HCT116 (cell line): Measurements from ENCODE around the gene DEPDC5. TPM values are rescaled to one million over a fixed set of nuclear protein-coding genes. Genes with fewer than 3 reads are reported as not detected.
A peak's percentile ranks its signal among the peaks of the same experiment; 100 is the strongest.

ENCODE experiments used
- ATAC-seq: fragments of 200-7000 bp; cut with Tn5 transposase; 2 replicates; pipeline ENCODE4 v1.9.1; 2020; ENCODE audit warnings: mild to moderate bottlenecking, moderate library complexity
- BruUV-seq: library from RNA; stranded (reverse); fragments of 400-500 nt; replicated peaks from 2 replicates; lab custom pipeline; 2021; lab: Mats Ljungman, UMichigan
- CTCF ChIA-PET: fragments of 300-600 bp; sonication (Branson Sonifier 250); formaldehyde crosslinking; loops from one replicate; lab custom pipeline; 2021; ENCODE audit warnings: antibody characterized with exemption; lab: Charles Lee
- POLR2A ChIA-PET: fragments of 300-600, 350-600 bp; sonication (Branson Sonifier 250); formaldehyde crosslinking; loops from one replicate; lab custom pipeline; 2021; ENCODE audit warnings: antibody characterized with exemption; lab: Charles Lee
- RAD21 ChIA-PET, 2 experiments: fragments of 300-600 bp; sonication (Branson Sonifier 250); formaldehyde crosslinking; loops; one replicate each; lab custom pipeline; 2023; ENCODE audit warnings: low total read pairs in 2 of 2; ENCODE audit not compliant: uncharacterized antibody in 2 of 2, unreplicated experiment in 2 of 2, low non-redundant PET in 1 of 2; lab: Charles Lee
- DNase-seq: peaks from one replicate; pipeline ENCODE4 v3.0.0-alpha.2; 2010; ENCODE audit warnings: low read depth, low spot score
- H2AFZ ChIP-seq: fragments of 200-600 bp; shearing (Covaris generic), sonication (generic); 2 replicates; pipeline ENCODE4 v1.6.1; 2017; ENCODE audit warnings: low read depth, mixed run types, mixed read lengths, antibody characterized with exemption, low read length; ENCODE audit not compliant: poor library complexity, severe bottlenecking
- H3K27ac ChIP-seq: 2 replicates; pipeline ENCODE4 v1.5.1; 2012; ENCODE audit warnings: low read depth, low read length
- H3K27me3 ChIP-seq: fragments of 200-600 bp; sonication (generic); 2 replicates; pipeline ENCODE4 v1.6.1; 2016; ENCODE audit warnings: mixed run types, low read length, mixed read lengths; ENCODE audit not compliant: insufficient read depth
- H3K36me3 ChIP-seq, 2 experiments: fragments of 200-500 bp in 1 of 2; fragments of 200-600 bp in 1 of 2; sonication (Bioruptor generic) in 1 of 2; sonication (generic) in 1 of 2; 2 replicates each; pipeline versions ENCODE4 v1.5.1 to v1.6.1; 2014 to 2016; ENCODE audit warnings: low read length in 2 of 2, inconsistent platforms in 1 of 2, mixed read lengths in 1 of 2, mixed run types in 1 of 2; ENCODE audit not compliant: insufficient read depth in 2 of 2, control insufficient read depth in 1 of 2
- H3K4me1 ChIP-seq, 2 experiments: fragments of 200-600 bp in 1 of 2; sonication (generic) in 1 of 2; 2 replicates each; pipeline versions ENCODE4 v1.5.1 to v1.6.1; 2012 to 2017; ENCODE audit warnings: low read length in 2 of 2, inconsistent platforms in 1 of 2, mild to moderate bottlenecking in 1 of 2, mixed read lengths in 1 of 2, mixed run types in 1 of 2, moderate library complexity in 1 of 2; ENCODE audit not compliant: insufficient read depth in 2 of 2, control insufficient read depth in 1 of 2
- H3K4me2 ChIP-seq: fragments of 200-600 bp; sonication (generic); 2 replicates; pipeline ENCODE4 v1.6.1; 2017; ENCODE audit warnings: mixed run types, low read length, mixed read lengths
- H3K4me3 ChIP-seq, 2 experiments: fragments of 200-600 bp in 1 of 2; sonication (generic) in 1 of 2; replicated peaks in 1 of 2; 2 replicates each; pipeline ENCODE4 v1.5.1; 2011 to 2016; ENCODE audit warnings: low read length in 2 of 2, control low read depth in 1 of 2, low read depth in 1 of 2, mild to moderate bottlenecking in 1 of 2, mixed read lengths in 1 of 2, mixed run types in 1 of 2
- H3K79me2 ChIP-seq: fragments of 200-600 bp; sonication (generic); 2 replicates; pipeline ENCODE4 v1.6.1; 2017; ENCODE audit warnings: mild to moderate bottlenecking, mixed run types, low read length, moderate library complexity, mixed read lengths; ENCODE audit not compliant: insufficient read depth
- H3K9ac ChIP-seq: fragments of 200-600 bp; sonication (generic); 2 replicates; pipeline ENCODE4 v1.6.1; 2016; ENCODE audit warnings: low read length, mixed read lengths
- H3K9me2 ChIP-seq: fragments of 200-600 bp; sonication (generic), shearing (Covaris generic); 2 replicates; pipeline ENCODE4 v1.6.1; 2017; ENCODE audit warnings: mixed run types, mild to moderate bottlenecking, moderate library complexity; ENCODE audit not compliant: insufficient read depth
- H3K9me3 ChIP-seq, 2 experiments: fragments of 200-500 bp in 1 of 2; fragments of 200-600 bp in 1 of 2; sonication (Bioruptor generic) in 1 of 2; sonication (generic) in 1 of 2; 2 replicates each; pipeline ENCODE4 v1.6.1; 2014 to 2017; ENCODE audit warnings: low read length in 2 of 2, mixed read lengths in 2 of 2, inconsistent platforms in 1 of 2, low read depth in 1 of 2, mild to moderate bottlenecking in 1 of 2, mixed run types in 1 of 2, moderate library complexity in 1 of 2; ENCODE audit not compliant: control insufficient read depth in 1 of 2, insufficient read depth in 1 of 2
- H4K20me1 ChIP-seq: fragments of 200-600 bp; sonication (generic), shearing (Covaris generic); 2 replicates; pipeline ENCODE4 v1.6.1; 2017; ENCODE audit warnings: mixed run types, mild to moderate bottlenecking, moderate library complexity; ENCODE audit not compliant: insufficient read depth
- CBX3 ChIP-seq: IDR thresholded peaks from 2 replicates; pipeline ENCODE4 v1.6.1; 2012; ENCODE audit warnings: low read depth
- FOSL1 ChIP-seq: IDR thresholded peaks from 2 replicates; pipeline ENCODE4 v1.6.1; 2012; ENCODE audit warnings: low read depth
- JUND ChIP-seq: IDR thresholded peaks from 2 replicates; pipeline ENCODE4 v1.6.1; 2012
- RAD21 ChIP-seq: IDR thresholded peaks from 2 replicates; pipeline ENCODE4 v1.6.1; 2012; ENCODE audit warnings: low read depth, mild to moderate bottlenecking
- SP1 ChIP-seq: IDR thresholded peaks from 2 replicates; pipeline ENCODE4 v1.6.1; 2012; ENCODE audit warnings: low read depth
- intact Hi-C: fragments of 100-400 bp; cut with micrococcal nuclease; formaldehyde crosslinking; loops from 2 replicates; pipeline ENCODE4 v1.10.0; 2022
- total RNA-seq: library from RNA; stranded (reverse); gene quantifications from one replicate; pipeline ENCODE4 v1.2.1, GENCODE V29; 2021; ENCODE audit not compliant: unreplicated experiment
- TF ChIP-seq, protein P1 (sequence below), 3 experiments: fragments of 200-600 bp in 1 of 3; sonication (generic) in 1 of 3; IDR thresholded peaks in 2 of 3; conservative IDR thresholded peaks in 1 of 3; 2 replicates each; pipeline ENCODE4 v1.5.1; 2012 to 2017; ENCODE audit warnings: low read depth in 2 of 3, low read length in 2 of 3, antibody characterized with exemption in 1 of 3, borderline replicate concordance in 1 of 3, control low read depth in 1 of 3, mild to moderate bottlenecking in 1 of 3, mixed read lengths in 1 of 3, mixed run types in 1 of 3, moderate library complexity in 1 of 3; ENCODE audit not compliant: insufficient read depth in 1 of 3

The DEPDC5 gene
- total RNA-seq, 1 experiment from 2014 or later: 35.0 TPM

DNA sequence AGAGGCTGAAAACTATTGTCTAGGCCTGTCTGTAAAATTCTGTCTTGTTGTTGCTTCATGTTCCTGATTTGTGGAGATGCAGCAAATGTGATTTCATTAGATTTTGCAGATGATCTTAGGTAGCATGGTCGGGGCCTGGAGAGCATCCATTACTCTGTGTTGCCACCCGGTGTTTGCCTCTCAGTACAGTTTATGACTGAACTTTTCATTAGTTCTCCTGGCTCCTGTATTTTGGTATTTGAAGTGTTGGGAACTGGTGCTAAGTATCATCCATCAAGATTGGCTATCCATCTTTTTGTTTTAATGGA is 198.2 kb downstream of the DEPDC5 start:
- ChIA-PET RAD21 (no interaction called here), CTCF (interaction anchor here (1.2 to 1.3 kb wide), 2 partner anchors 18 to 286 kb away, joined by 5 to 6 read pairs; no protein-coding TSS in a partner anchor), POLR2A (no interaction called here)
- TF ChIP-seq SP1 (no peak), JUND (no peak), RAD21 (peak; percentile 15; the same call in 1 of the 2 replicates)
- TF ChIP-seq, protein P1, sequence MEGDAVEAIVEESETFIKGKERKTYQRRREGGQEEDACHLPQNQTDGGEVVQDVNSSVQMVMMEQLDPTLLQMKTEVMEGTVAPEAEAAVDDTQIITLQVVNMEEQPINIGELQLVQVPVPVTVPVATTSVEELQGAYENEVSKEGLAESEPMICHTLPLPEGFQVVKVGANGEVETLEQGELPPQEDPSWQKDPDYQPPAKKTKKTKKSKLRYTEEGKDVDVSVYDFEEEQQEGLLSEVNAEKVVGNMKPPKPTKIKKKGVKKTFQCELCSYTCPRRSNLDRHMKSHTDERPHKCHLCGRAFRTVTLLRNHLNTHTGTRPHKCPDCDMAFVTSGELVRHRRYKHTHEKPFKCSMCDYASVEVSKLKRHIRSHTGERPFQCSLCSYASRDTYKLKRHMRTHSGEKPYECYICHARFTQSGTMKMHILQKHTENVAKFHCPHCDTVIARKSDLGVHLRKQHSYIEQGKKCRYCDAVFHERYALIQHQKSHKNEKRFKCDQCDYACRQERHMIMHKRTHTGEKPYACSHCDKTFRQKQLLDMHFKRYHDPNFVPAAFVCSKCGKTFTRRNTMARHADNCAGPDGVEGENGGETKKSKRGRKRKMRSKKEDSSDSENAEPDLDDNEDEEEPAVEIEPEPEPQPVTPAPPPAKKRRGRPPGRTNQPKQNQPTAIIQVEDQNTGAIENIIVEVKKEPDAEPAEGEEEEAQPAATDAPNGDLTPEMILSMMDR (IDR thresholded peaks at IDR 0.05 in 2 of 3, conservative IDR thresholded peaks at IDR 0.05 in 1 of 3; ENCODE audit: borderline replicate concordance in 1 of 3, insufficient read depth in 1 of 3, low read depth in 2 of 3, low read length in 2 of 3): peak; percentile 9 to 24 (median 18); a peak in 3 of 6 replicates
- Histone ChIP-seq H3K79me2 (peaks cover 100% of the 10 kb centered on the region), H3K4me2 (peak overlapping the region; percentile 9), H2AFZ (no peak overlapping the region), H3K4me3 (no peak overlapping the region), H3K9ac (peak overlapping the region; percentile 18; the same call in 1 of the 2 replicates), H3K27ac (peak overlapping the region; percentile 30; the same call in 1 of the 2 replicates), H3K4me1 (peaks cover 8 to 29% of the 10 kb centered on the region in 2 experiments; a peak in 3 of 4 replicates), H3K9me3 (no peaks in the 10 kb centered on the region), H3K36me3 (peaks cover 48 to 49% of the 10 kb centered on the region in 2 experiments), H4K20me1 (peaks cover 27% of the 10 kb centered on the region; the same call in 1 of the 2 replicates), H3K9me2 (no peaks in the 10 kb centered on the region), H3K27me3 (no peaks in the 10 kb centered on the region)
- peak; percentile 56; the same call in 1 of the 2 replicates for ATAC-seq
- DNase-seq: no peak
- BruUV-seq: no TSS peak
- intact Hi-C loops: no loop called here

DNA sequence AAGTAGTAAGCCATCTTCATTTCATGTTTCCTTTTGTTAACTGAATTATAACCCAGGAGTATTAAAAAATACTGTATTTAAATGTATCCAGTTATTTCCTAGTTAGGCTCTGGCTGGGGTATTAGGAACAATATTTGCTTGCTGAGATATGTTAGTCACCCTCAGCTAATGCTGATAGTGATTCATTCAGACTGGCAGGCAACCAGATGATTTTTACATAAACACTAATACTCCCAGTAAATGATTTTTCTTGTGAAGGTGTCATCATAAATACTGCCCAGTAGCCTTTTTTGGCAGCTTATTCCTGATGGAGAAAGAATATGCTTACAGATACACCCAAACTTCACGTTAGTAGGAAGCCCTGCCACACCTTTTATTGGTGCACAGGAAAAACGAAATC is 198.7 kb downstream of the DEPDC5 start:
- TF ChIP-seq CBX3 (no peak), FOSL1 (peak; percentile 21; the same call in 1 of the 2 replicates)
- no peaks in the 10 kb centered on the region for H3K9me2 ChIP-seq
- peaks cover 95% of the 10 kb centered on the region for H3K79me2 ChIP-seq
- RAD21 ChIA-PET: no interaction called here
- H3K9me3 ChIP-seq: no peaks in the 10 kb centered on the region
- ATAC-seq: no peak
- H3K27ac ChIP-seq: peak overlapping the region; percentile 30; the same call in 1 of the 2 replicates
- H3K27me3 ChIP-seq: no peaks in the 10 kb centered on the region
- no peak overlapping the region for H2AFZ ChIP-seq
- peaks cover 27% of the 10 kb centered on the region; the same call in 1 of the 2 replicates for H4K20me1 ChIP-seq
- no peak overlapping the region for H3K9ac ChIP-seq
- no TSS peak for BruUV-seq
- peaks cover 7 to 27% of the 10 kb centered on the region in 2 experiments; a peak in 2 of 4 replicates for H3K4me1 ChIP-seq
- peaks cover 50% of the 10 kb centered on the region in 2 experiments for H3K36me3 ChIP-seq
- DNase-seq: no peak
- peak overlapping the region; percentile 9; the same call in 1 of the 2 replicates for H3K4me2 ChIP-seq
- intact Hi-C loops: no loop called here
- CTCF ChIA-PET: interaction anchor here (1.2 to 1.7 kb wide), 3 partner anchors 18 to 501 kb away, joined by 3 to 6 read pairs (median 5); no protein-coding TSS in a partner anchor
- no peak overlapping the region for H3K4me3 ChIP-seq
- POLR2A ChIA-PET: no interaction called here
